ENCODE measurements around the gene ANAPC4. TPM values are rescaled to one million over a fixed set of nuclear protein-coding genes. Genes with fewer than 3 reads are reported as not detected.

The ANAPC4 gene
- total RNA-seq, 6 donors from 2014 or later, result 20.8 to 78.2 (median 27.2) TPM

DNA sequence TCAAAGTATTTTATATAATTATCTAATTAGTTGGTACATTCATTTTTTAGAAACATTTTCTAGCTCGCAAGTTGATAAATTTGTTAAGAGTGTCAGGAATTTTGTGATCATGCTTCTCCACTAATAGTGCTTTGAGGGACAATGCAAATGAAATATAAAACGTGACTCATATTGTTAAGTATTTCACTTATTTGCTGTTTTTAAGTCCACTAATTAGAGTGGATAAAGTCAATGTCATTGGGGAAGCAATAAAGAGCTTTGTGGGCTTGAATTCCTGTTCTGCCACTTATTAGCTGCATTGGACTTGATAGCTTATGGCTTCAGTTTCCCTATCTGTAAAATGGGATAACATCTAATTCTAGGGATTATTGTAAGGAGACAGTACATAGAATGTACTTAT, 26.5 kb upstream of the ANAPC4 start:
- 86 to 97% methylated on average over 2 of the region's 2 CpGs for WGBS, 2 donors
- no peak overlapping the region for H3K4me3 ChIP-seq
- H3K36me3 ChIP-seq, result peaks cover 0 to 4% (median 0%) of the 10 kb centered on the region in 4 donors
- TF ChIP-seq CTCF (IDR thresholded peaks at IDR 0.05) (no peak), EP300 (IDR thresholded peaks at IDR 0.05) (no peak), POLR2A (IDR thresholded peaks at IDR 0.05) (no peak), POLR2AphosphoS5 (IDR thresholded peaks at IDR 0.05) (no peak)
- no peak overlapping the region for H3K27ac ChIP-seq
- no peaks in the 10 kb centered on the region for H3K9me3 ChIP-seq
- H3K4me1 ChIP-seq, result no peaks in the 10 kb centered on the region
- DNase-seq (no peak), ATAC-seq (ENCODE audit: low FRiP score in 2 of 2) (no peak)
- no peaks in the 10 kb centered on the region for H3K27me3 ChIP-seq

GRCh38 chr4:25351777-25352416, 25.2 kb upstream of the ANAPC4 start:
- no peaks in the 10 kb centered on the region for H3K9me3 ChIP-seq
- DNase-seq (no peak), ATAC-seq (ENCODE audit: low FRiP score in 2 of 2) (no peak)
- peaks cover 0 to 4% (median 0%) of the 10 kb centered on the region in 4 donors for H3K36me3 ChIP-seq
- no peaks in the 10 kb centered on the region for H3K4me1 ChIP-seq
- H3K27ac ChIP-seq, result no peak overlapping the region
- TF ChIP-seq EP300 (IDR thresholded peaks at IDR 0.05) (no peak), CTCF (IDR thresholded peaks at IDR 0.05) (no peak), POLR2AphosphoS5 (IDR thresholded peaks at IDR 0.05) (no peak), POLR2A (IDR thresholded peaks at IDR 0.05) (no peak)
- WGBS, 2 donors, result 80 to 86% methylated on average over 4 of the region's 4 CpGs
- H3K4me3 ChIP-seq, result no peak overlapping the region
- H3K27me3 ChIP-seq, result no peaks in the 10 kb centered on the region

GRCh38 chr4:25356068-25356467, 21.0 kb upstream of the ANAPC4 start:
- WGBS, 2 donors, result 95% methylated on average over 2 of the region's 2 CpGs
- DNase-seq (no peak), ATAC-seq (ENCODE audit: low FRiP score in 2 of 2) (no peak)
- H3K4me1 ChIP-seq, result no peaks in the 10 kb centered on the region
- peaks cover 0 to 2% (median 0%) of the 10 kb centered on the region in 4 donors for H3K36me3 ChIP-seq
- TF ChIP-seq POLR2AphosphoS5 (IDR thresholded peaks at IDR 0.05), result no peak
- TF ChIP-seq POLR2A (IDR thresholded peaks at IDR 0.05), result no peak
- no peak for TF ChIP-seq EP300 (IDR thresholded peaks at IDR 0.05)
- no peak for TF ChIP-seq CTCF (IDR thresholded peaks at IDR 0.05)
- no peak overlapping the region for H3K4me3 ChIP-seq
- H3K27ac ChIP-seq, result no peak overlapping the region
- no peaks in the 10 kb centered on the region for H3K27me3 ChIP-seq
- H3K9me3 ChIP-seq, result no peaks in the 10 kb centered on the region

DNA sequence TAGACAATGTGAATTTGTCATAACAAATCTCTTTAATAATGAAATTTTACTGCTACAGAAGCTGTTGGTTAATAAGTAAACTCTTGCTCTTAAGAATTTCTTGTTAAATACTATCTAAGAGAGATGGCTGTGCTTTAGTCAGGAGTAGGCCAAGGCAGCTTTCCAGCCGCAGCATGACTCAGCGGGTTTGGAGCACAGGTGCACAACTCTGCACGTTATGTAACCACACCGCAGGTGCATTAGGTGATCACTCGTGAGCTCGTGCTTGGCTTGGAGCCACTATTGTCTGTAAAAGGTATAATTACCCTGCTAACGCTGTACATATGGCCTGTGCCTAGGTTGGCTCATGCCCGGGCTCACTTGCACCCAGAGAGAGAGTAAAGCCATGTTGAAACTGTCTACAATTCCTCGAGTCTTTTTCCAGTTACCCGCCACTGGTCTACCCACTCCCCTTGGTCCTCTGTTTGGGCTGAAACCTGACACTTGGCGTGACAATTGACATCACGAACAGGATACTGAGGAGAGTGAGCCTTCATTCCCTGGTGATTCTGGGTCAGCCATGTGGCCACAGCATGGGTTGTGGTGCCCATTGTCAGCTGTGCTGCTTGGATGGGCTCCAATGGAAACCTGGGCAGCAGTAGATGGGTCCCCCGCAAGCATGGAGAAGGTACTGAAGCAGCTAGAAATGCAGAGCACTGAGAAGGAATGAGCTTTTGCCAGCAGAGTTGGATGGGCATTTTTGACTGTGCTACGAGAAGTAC, 18.4 kb upstream of the ANAPC4 start:
- Histone ChIP-seq H3K27me3 (no peaks in the 10 kb centered on the region), H3K36me3 (no peaks in the 10 kb centered on the region), H3K9me3 (no peaks in the 10 kb centered on the region), H3K27ac (peak overlapping the region in 2 of 4 donors; percentile 8 to 59), H3K4me1 (no peaks in the 10 kb centered on the region), H3K4me3 (no peak overlapping the region)
- TF ChIP-seq POLR2A (IDR thresholded peaks at IDR 0.05) (no peak), POLR2AphosphoS5 (IDR thresholded peaks at IDR 0.05) (peak in 1 of 2 donors; percentile 53), EP300 (IDR thresholded peaks at IDR 0.05) (peak in 1 of 4 donors; percentile 9)
- ATAC-seq (ENCODE audit: low FRiP score in 2 of 2) (peak; percentile 66 to 75), DNase-seq (peak in 1 of 2 donors; percentile 91)
- WGBS, 2 donors, result 79 to 90% methylated on average over 12 to 14 of the region's 14 CpGs

DNA sequence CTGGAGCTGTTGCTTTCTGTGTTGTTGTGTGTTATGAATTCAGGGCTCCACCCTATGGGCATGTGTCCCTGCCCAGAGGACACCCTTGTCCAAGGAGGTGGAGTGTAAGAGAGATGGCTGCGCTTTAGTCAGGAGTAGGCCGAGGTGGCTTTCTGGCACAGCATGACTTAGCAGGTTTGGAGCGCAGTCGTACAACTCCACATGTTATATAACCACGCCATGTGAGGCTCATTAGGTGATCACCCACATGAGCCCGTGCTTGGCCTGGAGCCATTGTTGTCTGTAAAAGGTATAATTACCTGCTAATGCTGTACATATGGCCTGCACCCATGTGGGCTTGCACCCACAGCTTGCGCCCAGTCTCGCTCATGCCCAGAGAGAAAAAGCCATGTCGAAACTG, 15.8 kb upstream of the ANAPC4 start:
- Histone ChIP-seq H3K27ac (no peak overlapping the region), H3K36me3 (peaks cover 0 to 11% (median 2%) of the 10 kb centered on the region in 4 donors), H3K27me3 (no peaks in the 10 kb centered on the region), H3K9me3 (no peaks in the 10 kb centered on the region), H3K4me3 (no peak overlapping the region), H3K4me1 (no peaks in the 10 kb centered on the region)
- DNase-seq (no peak), ATAC-seq (ENCODE audit: low FRiP score in 2 of 2) (no peak)
- TF ChIP-seq POLR2AphosphoS5 (IDR thresholded peaks at IDR 0.05), result no peak
- no peak for TF ChIP-seq CTCF (IDR thresholded peaks at IDR 0.05)
- TF ChIP-seq POLR2A (IDR thresholded peaks at IDR 0.05), result no peak
- TF ChIP-seq EP300 (IDR thresholded peaks at IDR 0.05), result no peak
- WGBS, 2 donors, result 94 to 97% methylated on average over 9 of the region's 9 CpGs

Measured in upper lobe of left lung (tissue), 6 donors.